ENCODE measurements around the gene ENO2. TPM values are rescaled to one million over a fixed set of nuclear protein-coding genes. Genes with fewer than 3 reads are reported as not detected.
A peak's percentile ranks its signal among the peaks of the same experiment; 100 is the strongest.

ENO2 gene
- total and polyA plus RNA-seq, 2 donors from 2014 or later = 10.3 to 35.7 TPM

GRCh38 chr12:6951551-6952120, 37.3 kb downstream of the ENO2 start:
- FAIRE-seq (no peak), DNase-seq (peak in 1 of 5 donors; percentile 73)
- Histone ChIP-seq H3K4me1 (ENCODE audit: control insufficient read depth in 2 of 3, insufficient read depth in 2 of 3, low read depth in 1 of 3, low read length in 3 of 3) (peaks cover 0 to 8% (median 4%) of the 10 kb centered on the region in 3 donors), H3K4me3 (ENCODE audit: low read length in 3 of 3) (no peak overlapping the region), H3K36me3 (ENCODE audit: control insufficient read depth in 2 of 3, insufficient read depth in 3 of 3, low read length in 3 of 3) (no peaks in the 10 kb centered on the region), H3K27me3 (ENCODE audit: control insufficient read depth, insufficient read depth, low read length) (no peaks in the 10 kb centered on the region), H3K9ac (ENCODE audit: low read length in 3 of 3) (no peak overlapping the region), H3K9me3 (ENCODE audit: control insufficient read depth in 2 of 3, insufficient read depth in 1 of 3, low read length in 3 of 3) (no peaks in the 10 kb centered on the region), H3K27ac (ENCODE audit: low read depth in 2 of 2, low read length in 2 of 2) (peak overlapping the region in 1 of 2 donors; percentile 33)
- intact Hi-C loops (cut with DNase I) = no loop called here
- TF ChIP-seq, protein P1, sequence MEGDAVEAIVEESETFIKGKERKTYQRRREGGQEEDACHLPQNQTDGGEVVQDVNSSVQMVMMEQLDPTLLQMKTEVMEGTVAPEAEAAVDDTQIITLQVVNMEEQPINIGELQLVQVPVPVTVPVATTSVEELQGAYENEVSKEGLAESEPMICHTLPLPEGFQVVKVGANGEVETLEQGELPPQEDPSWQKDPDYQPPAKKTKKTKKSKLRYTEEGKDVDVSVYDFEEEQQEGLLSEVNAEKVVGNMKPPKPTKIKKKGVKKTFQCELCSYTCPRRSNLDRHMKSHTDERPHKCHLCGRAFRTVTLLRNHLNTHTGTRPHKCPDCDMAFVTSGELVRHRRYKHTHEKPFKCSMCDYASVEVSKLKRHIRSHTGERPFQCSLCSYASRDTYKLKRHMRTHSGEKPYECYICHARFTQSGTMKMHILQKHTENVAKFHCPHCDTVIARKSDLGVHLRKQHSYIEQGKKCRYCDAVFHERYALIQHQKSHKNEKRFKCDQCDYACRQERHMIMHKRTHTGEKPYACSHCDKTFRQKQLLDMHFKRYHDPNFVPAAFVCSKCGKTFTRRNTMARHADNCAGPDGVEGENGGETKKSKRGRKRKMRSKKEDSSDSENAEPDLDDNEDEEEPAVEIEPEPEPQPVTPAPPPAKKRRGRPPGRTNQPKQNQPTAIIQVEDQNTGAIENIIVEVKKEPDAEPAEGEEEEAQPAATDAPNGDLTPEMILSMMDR (IDR thresholded peaks at IDR 0.05; ENCODE audit: borderline replicate concordance, extremely low read depth, insufficient read depth) = no peak

- Histone ChIP-seq H3K4me3 (ENCODE audit: low read length in 3 of 3) (no peak overlapping the region), H3K4me1 (ENCODE audit: control insufficient read depth in 2 of 3, insufficient read depth in 2 of 3, low read depth in 1 of 3, low read length in 3 of 3) (peaks cover 0 to 4% (median 0%) of the 10 kb centered on the region in 3 donors), H3K27me3 (ENCODE audit: control insufficient read depth, insufficient read depth, low read length) (no peaks in the 10 kb centered on the region), H3K9me3 (ENCODE audit: control insufficient read depth in 2 of 3, insufficient read depth in 1 of 3, low read length in 3 of 3) (no peaks in the 10 kb centered on the region), H3K36me3 (ENCODE audit: control insufficient read depth in 2 of 3, insufficient read depth in 3 of 3, low read length in 3 of 3) (no peaks in the 10 kb centered on the region), H3K9ac (ENCODE audit: low read length in 3 of 3) (no peak overlapping the region), H3K27ac (ENCODE audit: low read depth in 2 of 2, low read length in 2 of 2) (no peak overlapping the region)
- peak in 1 of 5 donors; percentile 68 for DNase-seq
- no peak for FAIRE-seq
- intact Hi-C loops (cut with DNase I) = no loop called here
- TF ChIP-seq, protein P1 (IDR thresholded peaks at IDR 0.05; ENCODE audit: borderline replicate concordance, extremely low read depth, insufficient read depth) = no peak
Measured at GRCh38 chr12:6952121-6952862, 37.9 kb downstream of the ENO2 start.

DNA sequence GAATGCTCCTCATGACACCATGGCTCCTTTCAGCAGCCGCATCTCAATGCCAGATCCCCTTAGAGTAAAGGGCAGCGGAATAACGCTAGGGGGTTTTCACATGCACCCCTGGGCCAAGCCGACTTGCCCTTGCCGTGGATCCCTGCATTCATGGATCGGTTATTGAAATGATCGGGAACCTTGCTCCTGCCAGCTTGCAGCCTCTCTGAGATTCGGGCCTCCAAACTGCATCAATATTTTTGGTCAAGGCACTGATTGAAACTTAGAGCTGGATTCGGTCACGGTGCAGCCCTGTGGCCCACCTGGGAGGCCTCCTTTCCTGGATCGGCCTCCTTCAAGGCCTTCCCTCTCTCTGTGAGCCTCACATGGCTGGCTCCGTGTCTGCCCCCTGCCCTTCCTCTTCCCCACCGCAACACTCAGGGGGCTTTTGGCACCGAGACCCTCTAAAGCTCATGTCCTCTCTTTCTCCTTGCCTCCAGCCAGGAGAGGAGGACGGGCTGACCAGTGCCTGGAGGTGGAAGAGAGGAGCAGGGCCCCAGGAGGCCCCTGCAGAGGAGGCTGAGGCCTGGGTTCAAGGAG, 38.6 kb downstream of the ENO2 start:
- H3K9ac ChIP-seq (ENCODE audit: low read length in 3 of 3) = no peak overlapping the region
- no peak overlapping the region for H3K4me3 ChIP-seq (ENCODE audit: low read length in 3 of 3)
- no peaks in the 10 kb centered on the region for H3K9me3 ChIP-seq (ENCODE audit: control insufficient read depth in 2 of 3, insufficient read depth in 1 of 3, low read length in 3 of 3)
- no peak overlapping the region for H3K27ac ChIP-seq (ENCODE audit: low read depth in 2 of 2, low read length in 2 of 2)
- TF ChIP-seq, protein P1 (IDR thresholded peaks at IDR 0.05; ENCODE audit: borderline replicate concordance, extremely low read depth, insufficient read depth) = no peak
- no peaks in the 10 kb centered on the region for H3K27me3 ChIP-seq (ENCODE audit: control insufficient read depth, insufficient read depth, low read length)
- DNase-seq = peak in 1 of 5 donors; percentile 22
- H3K36me3 ChIP-seq (ENCODE audit: control insufficient read depth in 2 of 3, insufficient read depth in 3 of 3, low read length in 3 of 3) = peaks cover 0 to 3% (median 0%) of the 10 kb centered on the region in 3 donors
- intact Hi-C loops (cut with DNase I) = no loop called here
- FAIRE-seq = no peak
- H3K4me1 ChIP-seq (ENCODE audit: control insufficient read depth in 2 of 3, insufficient read depth in 2 of 3, low read depth in 1 of 3, low read length in 3 of 3) = peaks cover 0 to 4% (median 0%) of the 10 kb centered on the region in 3 donors
